ENCODE results near the gene PRRG2.

The PRRG2 gene

DNA sequence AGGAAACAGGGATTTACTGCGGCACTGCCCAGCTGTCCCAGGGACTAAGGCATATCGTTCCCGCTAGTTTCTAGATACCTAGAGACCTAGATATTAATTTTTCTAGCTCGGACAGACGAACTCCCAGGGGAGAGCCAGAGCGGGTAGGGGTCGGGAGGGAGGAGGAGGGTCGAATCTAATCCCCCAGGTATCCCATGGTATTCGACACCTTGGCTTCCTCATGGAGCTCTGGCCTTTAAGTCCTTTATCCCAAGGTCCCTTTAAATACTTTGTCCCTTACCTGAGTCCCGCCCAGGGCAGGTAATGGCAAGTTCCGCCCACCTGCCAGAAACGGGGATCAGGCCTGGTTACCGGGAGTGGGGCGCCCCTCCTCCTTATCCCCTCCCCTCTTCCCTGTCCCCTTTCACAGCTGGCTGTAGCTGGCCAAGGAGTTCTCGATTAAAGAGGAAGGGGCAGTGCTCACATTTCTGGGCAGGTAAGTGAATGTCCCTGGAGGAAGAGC lies at the start of gene PRRG2:
PRRG2 (plus strand) TSS at position 310 of the 502 bp plus-strand sequence. CDS start 1,904 bp downstream, outside the sequence.
- peak; percentile 76 for DNase-seq (ENCODE audit: low spot score)

DNA sequence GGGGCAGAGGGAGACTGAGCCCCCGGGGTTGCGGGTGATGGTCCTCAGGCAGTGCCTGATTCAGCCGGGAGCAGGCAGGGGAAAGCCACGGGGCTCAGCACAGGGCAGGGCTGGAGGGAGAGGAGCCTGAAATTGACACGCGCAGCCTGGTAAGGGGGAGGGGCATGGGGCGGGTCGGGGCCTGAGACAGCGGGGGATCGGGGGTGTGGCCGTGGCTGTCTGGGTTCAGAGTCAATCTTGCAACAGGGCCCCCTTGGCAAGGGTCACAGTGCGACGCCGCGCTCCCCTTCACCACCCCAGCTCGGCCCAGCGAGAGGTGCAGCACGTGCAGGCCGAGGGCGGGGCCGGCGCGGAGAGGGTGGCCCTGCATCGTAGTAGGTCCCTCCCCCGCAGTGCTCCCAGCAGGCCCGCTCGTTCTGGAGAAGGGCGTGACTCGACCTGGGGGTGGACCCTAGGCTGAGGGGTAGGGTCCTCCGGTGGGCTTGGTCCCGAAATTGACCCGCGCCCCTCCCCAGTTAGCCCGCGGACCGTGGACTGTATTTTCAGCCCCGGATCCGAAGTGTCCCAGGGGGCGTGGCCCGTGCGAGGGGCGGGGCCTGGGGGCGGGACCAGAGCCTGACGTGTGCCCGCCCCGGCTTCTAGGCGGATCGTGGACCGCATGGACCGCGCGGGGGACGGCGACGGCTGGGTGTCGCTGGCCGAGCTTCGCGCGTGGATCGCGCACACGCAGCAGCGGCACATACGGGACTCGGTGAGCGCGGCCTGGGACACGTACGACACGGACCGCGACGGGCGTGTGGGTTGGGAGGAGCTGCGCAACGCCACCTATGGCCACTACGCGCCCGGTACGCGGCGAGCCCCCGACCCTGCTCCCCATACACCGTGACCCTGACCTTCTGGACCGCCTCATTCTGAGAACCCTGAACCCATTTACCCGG lies 47.3 kb upstream of the PRRG2 start:
- peak; percentile 78 for DNase-seq (ENCODE audit: low spot score)

DNA sequence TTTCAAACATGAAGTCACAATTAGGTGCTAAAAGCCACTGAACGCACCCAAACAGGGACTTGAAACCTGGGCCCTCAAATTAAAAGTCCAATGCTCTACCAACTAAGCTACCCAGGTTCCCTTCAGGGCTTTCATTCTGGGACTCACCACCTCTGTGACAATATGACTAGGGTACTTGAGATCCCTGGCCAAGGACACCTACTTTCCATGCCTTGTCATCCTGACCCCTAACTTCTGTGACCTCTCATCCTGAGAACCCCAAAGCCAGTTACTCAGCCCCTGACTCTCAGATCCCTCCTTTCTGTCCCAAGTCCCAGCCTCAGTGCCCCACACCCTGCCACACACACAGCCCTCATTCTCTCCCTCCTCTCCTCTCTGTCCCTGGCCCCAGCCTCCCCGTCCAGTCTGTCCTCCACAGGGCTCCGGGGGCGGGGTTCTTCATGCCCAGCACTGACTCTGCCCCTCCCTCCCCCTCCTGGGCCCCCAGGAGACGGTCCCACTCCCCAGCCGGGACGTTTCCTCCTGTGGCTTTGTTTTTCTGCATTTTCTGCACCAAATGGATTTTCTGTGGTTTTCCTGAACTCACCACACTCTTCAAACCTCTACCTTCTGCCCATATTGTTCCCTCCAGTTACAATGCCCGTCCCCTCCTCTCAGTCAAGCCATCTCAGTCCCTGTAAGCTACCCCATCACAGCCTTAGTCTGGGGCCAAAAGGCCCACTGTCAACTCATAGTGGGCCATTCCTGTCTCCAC lies 46.3 kb upstream of the PRRG2 start:
- DNase-seq (ENCODE audit: low spot score) = no peak

DNA sequence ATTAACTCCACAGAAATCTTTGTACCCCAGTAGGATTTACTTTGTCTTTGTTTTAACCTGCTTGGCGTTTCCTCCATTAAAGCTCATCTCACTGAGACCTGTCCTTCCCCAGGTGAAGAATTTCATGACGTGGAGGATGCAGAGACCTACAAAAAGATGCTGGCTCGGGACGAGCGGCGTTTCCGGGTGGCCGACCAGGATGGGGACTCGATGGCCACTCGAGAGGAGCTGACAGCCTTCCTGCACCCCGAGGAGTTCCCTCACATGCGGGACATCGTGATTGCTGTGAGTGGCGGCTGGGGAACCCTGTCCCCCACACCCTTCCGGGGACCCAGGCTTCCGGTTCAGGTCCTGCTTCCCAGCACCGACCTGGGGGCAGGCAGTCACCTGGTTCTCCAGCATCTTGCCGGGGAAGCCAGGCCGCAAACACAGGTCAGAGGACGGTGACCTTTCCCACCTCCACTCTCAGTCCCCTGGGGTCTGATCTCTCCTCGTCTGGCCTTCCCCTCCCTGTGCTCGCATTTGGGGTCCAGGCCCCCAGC lies 44.1 kb upstream of the PRRG2 start:
- no peak for DNase-seq (ENCODE audit: low spot score)

DNA sequence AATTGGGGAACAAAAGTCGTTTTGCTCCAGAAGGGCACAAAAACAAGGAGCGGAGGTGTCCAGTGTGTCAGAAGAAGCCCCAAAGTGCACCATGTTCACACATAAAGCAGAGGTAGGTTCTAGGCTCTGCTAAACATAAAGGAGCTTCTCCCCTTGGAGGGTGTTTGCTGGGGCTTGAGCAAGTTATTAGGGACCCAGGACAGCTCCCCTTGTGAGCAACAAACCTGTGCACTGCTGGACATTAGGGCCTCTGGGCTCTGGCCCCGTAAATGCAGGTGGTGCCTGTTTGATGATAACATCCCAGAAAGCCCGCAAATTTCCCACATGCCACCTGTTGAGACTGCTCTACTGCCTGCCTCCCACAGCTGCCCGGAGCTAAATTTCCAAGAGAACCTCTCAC lies 42.5 kb upstream of the PRRG2 start:
- no peak for DNase-seq (ENCODE audit: low spot score)

DNA sequence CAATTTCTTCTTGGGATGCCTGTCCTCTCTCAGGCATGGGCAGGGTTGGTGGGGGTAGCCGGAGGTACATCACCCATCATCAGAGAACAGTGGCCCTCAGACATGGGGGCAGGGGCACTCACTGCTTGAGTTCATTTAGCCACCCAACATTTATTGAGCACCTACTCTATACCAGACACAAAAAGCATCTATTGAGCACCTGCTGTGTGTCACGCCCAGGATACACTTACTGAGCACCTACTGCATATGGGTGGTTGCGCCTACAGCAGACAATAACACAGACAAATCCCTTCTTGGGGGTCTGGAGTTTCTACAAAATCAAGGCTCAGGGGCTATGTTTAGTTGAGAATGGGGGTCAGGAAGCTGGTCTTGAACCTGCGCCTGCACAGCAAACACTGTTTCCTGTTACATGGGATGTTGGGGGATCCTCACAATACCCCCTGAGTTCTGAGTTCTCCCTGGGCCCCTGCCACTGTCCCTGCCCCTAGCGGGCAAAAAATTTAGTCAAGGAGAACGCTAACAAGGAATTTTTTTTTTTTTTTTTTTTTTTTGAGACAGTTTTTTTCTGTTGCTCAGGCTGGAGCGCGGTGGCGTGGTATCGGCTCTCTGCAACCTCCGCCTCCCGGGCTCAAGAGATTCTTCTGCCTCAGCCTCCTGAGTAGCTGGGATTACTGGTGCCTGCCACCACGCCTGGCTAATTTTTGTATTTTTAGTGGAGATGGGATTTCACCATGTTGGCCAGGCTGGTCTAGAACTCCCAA lies 41.7 kb upstream of the PRRG2 start:
- DNase-seq (ENCODE audit: low spot score) = no peak

DNA sequence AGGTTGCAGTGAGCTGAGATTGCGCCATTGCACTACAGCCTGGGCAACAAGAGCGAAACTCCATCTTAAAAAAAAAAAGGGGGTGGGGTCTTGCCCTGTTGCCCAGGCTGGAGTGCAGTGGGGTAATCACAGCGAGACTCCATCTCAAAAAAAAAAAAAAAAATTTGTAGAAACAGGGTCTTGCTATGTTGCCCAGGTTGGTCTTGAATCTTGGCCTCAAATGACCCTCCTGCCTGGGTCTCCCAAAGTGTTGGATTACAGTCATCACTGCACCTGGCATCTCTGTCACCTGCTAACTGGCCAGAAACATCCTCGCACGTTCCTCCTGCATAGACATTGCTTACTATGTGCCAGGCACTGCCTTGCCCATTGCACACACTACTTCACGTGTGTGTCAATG lies 39.2 kb upstream of the PRRG2 start:
- no peak for DNase-seq (ENCODE audit: low spot score)

DNA sequence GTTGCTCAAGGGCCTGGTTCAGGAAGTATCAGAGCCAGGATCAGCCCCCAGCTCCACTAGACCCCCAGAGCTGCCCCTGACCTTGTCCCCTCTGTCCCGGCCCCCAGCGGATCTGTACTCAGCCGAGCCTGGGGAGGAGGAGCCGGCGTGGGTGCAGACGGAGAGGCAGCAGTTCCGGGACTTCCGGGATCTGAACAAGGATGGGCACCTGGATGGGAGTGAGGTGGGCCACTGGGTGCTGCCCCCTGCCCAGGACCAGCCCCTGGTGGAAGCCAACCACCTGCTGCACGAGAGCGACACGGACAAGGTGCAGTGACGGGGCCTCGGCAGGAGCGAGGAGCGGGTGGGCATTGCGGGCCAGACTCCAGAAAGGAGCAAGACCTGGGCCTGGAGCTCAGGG lies 38.7 kb upstream of the PRRG2 start:
- no peak for DNase-seq (ENCODE audit: low spot score)

DNA sequence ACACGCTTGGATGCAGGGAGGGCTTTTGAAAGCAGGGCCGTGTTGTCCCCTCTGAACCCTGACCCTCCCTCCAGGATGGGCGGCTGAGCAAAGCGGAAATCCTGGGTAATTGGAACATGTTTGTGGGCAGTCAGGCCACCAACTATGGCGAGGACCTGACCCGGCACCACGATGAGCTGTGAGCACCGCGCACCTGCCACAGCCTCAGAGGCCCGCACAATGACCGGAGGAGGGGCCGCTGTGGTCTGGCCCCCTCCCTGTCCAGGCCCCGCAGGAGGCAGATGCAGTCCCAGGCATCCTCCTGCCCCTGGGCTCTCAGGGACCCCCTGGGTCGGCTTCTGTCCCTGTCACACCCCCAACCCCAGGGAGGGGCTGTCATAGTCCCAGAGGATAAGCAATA lies 38.1 kb upstream of the PRRG2 start:
- no peak for DNase-seq (ENCODE audit: low spot score)

DNA sequence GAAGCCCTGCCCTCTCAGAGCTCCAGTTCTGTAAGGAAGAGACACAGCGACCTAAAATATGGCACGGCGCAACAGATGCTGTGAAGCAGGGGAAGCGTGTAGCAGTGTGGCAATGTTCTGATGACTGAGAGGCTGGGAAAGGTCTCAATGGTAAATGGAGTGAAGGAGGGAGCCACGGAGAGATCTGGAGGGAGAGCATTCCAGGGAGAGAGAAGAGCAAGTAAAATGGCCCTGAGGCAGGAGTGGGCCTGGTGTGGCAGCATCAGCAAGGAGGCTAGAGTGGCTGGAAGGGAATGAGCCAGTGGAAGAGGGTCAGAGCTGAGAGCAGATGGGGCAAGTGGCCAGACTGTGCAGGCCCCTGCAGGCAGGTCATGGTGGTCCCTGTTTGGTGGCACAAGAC lies 37.0 kb upstream of the PRRG2 start:
- DNase-seq (ENCODE audit: low spot score) = no peak

DNA sequence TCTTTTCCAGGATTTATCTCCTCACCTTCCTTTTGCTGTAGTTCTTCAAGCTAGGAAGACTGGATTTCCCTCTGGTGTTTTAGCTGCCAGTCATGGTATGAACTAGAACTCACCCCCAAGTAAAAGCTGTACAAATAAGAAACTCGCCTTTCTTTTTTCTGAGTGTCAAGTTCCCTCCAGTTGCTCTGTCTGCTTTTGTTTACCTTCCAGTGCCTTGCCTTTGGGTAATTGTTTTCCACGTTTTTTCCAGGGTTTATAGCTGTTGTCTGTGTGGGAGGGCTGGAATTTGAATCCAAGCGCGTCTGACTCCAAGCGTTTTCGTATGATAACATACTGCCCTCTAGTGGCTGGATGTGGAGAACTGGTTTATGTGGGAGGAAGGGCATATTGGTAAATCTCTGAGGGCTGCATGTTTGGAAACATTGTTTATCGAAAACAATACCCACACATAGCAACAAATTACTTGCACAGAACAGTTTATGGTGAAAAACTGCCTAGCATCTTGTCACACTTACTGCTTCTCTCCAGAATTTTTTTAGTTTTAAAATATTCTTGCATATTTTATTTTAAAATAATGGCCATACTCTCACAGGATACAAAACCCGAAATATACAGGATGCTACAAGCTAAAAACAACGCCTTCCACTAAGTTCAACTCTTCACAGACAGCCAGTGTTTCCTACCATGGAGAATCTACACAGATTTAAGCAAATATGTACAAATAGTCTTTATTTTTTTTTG lies 34.1 kb upstream of the PRRG2 start:
- DNase-seq (ENCODE audit: low spot score) = peak; percentile 91

DNA sequence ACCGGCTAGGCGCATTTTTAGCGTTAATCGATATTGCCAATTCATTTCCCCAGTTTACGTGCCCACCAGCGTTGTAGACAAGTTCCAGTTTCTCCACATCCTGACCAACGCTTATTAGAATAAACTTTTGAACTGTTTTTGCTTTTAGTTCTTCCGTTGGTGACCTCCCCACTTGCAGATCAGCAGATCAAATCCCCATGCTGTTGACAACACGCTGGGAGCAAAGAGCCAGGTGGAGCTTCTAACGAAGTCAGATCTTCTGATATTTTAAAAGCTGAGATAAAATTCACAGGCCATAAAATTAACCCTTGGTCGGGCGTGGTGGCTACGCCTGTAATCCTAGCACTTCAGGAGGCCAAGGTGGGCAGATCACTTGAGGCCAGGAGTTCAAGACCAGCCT lies 32.1 kb upstream of the PRRG2 start:
- DNase-seq (ENCODE audit: low spot score) = no peak

DNA sequence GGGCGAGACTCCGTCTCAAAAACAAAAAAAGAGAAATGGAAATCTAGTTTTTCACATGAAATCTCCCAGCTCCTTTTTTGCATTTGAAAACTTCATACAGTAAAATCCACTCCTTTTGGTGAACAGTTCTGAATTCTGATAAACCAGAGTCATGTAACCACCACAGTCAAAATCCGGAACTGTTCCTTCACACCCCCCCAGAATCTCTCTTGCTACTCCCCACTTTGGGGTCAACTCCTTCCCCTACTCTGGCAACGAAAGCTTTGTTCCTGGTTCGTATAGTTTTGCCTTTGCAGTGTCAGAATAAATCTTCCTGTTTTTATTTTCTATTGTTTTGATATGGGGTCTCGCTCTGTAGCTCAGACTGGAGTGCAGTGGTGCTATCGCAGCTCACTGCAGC lies 29.6 kb upstream of the PRRG2 start:
- DNase-seq (ENCODE audit: low spot score) = no peak

DNA sequence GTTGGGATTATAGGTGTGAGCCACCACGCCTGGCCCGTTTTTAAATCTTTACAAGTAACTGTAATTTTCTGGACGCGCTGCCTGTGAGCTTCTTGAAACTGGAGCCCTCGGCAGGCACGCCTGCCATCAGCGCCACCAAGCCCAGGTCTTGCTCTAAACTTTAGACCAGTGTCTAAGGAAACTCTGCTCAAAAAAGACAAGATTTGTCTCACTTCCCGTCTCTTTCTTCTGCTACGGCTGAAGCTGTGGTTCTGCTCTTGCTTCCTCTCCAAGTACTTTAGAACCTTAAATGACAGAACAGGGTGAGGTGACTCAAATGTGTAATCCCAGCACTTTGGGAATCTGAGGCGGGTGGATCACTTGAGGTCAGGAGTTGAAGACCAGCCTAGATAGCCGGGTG lies 28.4 kb upstream of the PRRG2 start:
- DNase-seq (ENCODE audit: low spot score) = no peak

DNA sequence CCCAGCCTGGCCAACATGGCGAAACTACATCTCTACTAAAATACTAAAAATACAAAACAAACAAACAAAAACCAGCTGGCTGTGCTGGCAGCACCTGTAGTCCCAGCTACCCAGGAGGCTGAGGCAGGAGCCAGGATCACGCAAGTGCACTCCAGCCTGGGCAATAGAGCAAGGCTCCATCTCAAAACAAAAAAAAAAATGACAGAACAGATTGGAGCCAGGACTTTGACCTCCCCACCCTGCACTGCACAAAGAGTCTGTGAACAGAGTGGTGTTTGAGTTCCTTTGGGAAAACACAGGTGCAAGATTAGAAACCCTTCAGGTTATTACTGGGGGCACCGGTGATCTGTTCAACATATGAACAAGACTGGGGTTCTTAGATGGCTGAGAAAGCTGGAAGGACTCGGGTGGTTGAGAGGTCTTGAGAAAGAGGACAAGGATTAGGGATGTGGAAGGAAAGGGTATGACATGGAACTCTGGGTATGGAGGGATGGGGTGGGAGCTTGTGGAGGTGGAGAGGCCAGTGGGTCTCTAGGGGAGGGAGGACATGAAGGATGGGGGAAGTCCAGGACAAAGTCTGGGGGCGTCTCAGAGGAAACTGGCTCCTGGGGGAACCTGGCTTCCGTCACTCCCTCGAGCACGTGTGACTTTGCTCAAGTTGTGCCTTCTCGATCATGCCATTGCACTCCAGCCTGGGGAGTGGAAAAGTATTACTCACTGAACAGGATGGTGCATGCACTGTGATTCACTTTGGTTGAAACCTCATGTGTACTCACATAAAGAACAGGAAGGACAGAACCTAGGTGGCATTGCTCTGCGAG lies 27.5 kb upstream of the PRRG2 start:
- no peak for DNase-seq (ENCODE audit: low spot score)

DNA sequence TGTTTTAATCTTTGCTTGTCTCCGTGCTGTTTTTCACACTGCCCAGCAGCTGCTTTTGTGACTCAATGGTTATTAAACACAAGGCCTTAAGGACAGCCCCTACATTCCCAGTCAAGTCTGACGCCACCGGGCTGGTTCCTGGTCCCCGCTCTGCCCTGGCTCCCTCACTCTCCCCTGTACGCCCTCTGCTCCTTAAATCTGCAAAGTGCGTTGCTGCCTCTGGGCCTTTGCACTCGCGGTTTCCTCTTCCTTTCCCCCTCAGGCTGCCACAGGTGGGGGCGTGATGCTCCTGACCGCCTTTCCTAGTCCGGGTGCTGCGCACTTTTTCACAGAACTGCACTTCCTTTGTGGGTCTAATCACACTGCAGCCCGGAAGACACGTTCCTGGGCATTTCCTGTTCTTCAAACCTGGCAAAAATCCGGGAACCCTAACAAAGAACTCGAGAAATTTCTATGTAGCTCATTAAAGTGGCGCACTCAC lies 26.4 kb upstream of the PRRG2 start:
- DNase-seq (ENCODE audit: low spot score) = no peak

DNA sequence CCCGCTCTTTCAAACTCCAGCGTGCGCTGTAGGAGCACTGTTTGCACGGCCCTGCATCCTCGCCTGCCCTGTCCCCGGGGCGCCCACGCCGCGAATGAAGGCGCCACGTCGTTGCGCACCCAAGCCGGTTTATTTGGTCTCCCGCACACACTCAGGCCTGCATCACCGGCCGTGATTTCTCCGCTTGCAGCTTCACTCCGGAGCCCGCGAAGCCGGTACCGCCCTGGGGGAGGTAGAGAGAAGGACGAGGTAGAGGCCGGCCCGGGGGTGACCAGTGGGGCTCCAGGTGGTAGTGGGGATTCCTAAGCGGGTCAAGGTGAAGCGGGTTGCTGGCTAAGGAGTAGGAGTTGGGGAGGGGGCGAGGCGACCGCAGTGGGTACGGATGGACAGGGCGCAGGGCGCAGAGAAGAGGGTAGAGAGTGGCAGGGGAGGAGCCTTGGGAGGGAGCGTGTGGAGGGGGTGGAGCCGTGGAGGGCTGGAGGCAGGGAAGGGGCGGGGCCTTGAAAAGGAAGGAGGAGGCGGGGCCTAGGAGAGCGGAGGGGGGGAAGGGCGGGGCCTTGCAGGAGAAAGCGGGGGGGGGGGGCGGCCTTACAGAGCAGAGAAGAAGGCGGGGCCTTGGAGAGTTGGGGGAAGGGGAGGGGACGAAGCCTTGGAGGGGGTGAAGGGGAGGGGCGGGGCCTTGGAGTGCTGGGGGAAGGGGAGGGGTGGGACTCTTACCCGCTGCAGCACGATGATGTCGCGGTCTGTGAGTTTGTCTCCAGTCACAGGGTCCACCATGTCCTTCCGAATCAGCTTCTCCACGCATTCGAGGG lies 25.3 kb upstream of the PRRG2 start:
- no peak for DNase-seq (ENCODE audit: low spot score)

DNA sequence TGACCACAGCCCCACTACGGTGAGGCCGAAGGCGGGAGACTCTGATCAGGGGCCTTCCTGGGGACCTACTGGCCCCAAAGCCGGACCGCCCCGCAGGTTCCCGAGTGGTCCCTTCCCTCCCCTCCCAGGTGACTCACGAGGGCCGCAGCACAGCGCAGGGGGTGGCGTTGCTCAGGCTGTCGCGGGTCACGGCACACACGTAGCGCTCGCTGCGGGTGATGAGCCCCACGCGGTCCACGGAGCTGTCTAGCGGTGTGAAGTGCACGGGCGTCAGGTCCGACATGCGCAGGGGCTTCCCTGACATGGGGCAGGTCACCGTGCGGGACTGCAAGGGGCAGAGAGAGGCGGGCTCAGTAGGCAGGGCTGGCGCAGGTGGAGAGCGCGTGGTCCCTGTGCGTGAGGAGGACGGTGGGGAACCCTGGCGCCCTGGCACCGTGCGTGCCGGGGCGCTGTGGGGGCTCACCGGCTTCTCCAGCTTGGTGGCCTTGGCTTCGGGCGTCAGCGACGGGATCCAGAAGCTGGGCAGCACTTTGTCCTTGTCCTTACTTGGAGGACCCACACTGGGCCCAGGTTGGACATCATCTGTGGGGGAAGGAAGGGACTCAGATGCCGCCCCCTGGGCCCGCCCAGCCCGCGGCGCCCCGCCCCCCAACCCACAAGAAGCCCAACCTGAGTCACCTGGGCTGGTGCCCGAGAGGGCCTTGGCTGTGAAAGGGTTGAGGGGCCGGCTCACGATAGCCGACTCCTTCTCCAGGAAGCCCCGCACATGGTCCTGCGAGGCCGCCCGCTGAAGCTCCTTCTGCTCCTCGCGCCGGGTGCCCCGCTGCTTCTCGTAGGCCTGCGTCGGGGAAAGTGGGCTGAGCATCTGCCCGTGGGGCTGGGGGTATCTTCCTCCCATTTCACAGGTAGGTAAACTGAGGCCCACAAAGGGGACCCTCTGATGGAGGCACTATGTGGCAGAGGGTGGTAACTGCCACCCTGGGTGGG lies 24.4 kb upstream of the PRRG2 start:
- no peak for DNase-seq (ENCODE audit: low spot score)
